Fibroblast of peridontal ligament (primary cell): ENCODE results near the gene TRIML1.
"Not testable (repeated sequence)": the region's sequence is repeated elsewhere in the genome, so short reads cannot be mapped to it uniquely, and the experiment has no call there.

Experiments used
- DNase-seq: peaks from one replicate; pipeline ENCODE4 v3.0.0-alpha.2; 2010; ENCODE audit errors: extremely low read depth

Gene TRIML1

GRCh38 chr4:188147776-188148175 lies 8.5 kb downstream of the TRIML1 start:
- DNase-seq = no peak

GRCh38 chr4:188154668-188155405 lies 15.6 kb downstream of the TRIML1 start:
- DNase-seq = no peak

DNA sequence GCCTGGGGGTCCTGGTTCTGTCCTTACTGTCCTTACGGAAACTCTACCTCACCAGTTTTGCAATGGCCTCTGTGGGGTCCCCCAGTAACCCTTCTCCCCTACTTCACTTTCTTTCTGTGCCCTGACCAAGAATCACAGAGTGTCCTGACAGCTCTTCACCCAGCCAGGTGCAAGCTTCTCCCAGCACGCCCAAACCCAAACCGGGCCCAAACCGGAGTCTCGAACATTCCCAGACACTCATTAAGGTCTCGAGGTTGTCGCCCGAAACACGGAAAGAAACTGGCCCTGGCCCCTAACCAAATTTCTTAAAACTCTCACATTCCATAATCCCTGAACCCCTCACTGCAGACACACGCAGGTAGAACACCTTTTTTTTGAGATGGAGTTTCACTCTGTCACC lies 19.1 kb downstream of the TRIML1 start:
- DNase-seq = no peak

GRCh38 chr4:188159513-188160226 lies 20.4 kb downstream of the TRIML1 start:
- not testable (repeated sequence) for DNase-seq

GRCh38 chr4:188160406-188160805 lies 21.2 kb downstream of the TRIML1 start:
- no peak for DNase-seq

GRCh38 chr4:188161167-188161566 lies 21.9 kb downstream of the TRIML1 start:
- DNase-seq = no peak

DNA sequence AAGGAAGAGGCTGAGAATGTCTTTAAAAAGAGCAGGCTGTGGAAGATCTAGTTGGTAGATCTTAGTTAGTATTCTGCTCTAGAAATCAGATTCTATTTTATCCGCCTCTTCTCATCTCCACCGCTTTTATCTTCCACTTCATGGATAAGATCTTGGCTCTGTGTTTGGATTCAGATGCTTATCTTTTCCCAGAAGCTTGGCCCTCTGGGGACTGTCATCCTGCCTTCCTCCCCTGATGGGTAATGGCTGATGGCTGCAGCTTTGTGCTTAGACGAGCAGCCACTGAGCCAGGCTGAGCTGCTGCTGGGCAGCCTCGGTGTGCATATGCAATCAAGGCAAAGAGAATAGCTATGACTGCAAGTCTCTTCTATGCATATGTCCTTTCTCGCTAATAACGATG lies 23.5 kb downstream of the TRIML1 start:
- DNase-seq = no peak

DNA sequence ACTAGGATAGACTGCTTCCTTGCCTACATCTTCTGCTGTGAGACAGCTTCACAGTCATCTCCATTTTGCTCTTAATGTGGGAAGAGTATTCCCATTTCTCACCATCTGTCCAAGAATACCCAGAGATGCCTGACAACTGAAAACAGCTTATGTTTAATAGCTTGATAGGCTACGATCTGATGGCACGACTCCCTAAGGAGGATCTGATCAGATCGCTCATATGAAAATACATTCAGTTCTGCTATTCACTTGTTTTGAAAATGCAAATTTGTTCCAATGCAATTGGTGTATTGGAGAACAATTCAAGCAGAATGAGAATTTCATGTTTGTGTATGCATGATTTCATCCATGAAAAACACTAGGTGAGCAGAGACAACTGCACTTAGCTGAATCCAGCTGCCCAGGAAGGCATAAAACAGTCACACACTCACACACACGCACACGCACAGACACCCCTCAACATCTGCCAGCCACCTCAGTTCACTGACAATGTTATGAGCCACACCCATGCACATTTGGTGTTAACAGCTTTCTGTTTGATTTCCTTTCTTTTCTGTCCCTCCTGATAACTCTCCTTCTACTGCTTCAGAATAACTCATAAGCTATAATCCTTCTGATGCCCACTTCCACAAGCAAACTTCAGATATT lies 29.6 kb downstream of the TRIML1 start:
- DNase-seq = peak; percentile 33

DNA sequence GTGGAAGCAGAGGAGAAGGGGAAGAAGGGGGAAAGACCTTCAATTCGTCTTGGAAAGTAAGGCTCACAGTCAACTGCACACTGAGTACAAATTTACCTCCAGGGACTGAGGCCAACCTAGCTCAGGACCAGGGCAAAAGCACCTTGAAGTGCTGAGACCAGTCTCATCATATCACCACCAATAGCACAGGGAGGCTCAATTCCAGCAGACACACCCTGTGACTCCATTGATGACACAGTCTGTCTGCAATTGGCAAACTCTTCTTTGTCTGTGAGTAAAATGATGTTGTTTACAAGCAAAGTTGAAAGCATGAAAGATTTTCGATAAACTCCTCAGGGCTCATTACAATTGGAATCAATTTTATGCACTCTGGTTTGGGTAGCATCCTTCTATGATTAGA lies 32.3 kb downstream of the TRIML1 start:
- peak; percentile 27 for DNase-seq

DNA sequence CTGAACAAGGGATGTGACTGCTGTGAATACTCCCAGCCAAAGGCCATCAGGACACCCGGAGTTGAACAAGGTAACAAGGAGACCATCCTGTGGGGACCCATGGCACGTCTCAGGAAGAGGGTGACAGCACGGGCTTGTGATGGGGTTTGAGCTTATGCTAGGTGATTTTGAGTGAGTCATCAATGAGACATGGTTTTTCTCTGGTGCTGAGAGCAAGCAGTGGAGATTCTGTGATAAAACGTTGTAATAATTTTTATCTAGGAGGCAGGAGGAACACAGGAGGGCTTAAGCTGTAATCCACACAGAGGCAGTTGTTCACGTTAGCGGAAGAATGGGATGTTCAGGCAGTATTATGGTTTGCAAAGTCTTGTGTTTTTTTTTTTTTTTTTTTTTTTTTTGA lies 36.0 kb downstream of the TRIML1 start:
- DNase-seq = no peak

DNA sequence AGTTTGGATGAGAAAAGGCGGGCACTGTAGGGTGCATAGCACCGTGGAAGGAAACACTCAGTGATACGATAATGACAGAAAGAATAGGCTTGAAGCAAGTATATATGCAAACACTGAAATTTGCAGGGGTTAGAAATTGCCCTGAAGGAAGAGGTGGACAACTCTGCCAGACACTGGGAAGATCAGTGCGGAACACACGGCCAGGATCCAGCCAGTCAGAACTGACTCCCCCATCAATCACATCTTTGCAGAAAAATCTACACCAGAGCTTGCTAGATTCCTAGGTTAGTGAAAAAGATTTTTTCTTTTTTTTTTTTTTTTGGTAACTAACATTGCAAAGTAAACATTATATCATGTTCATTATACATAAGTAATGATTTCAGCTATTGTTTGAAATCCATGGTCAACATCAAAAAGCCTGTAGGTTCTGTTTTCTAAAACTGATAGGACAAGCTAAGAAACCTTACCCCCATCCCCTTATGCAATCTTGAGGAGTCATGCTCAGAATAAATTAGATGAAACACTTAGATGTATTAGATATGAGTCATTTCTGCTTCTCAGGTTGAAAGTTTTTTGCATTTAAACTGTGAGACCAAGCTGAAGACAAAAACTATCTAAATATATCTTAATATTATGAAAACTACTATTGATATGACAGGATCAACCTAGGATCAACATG lies 38.9 kb downstream of the TRIML1 start:
- DNase-seq = peak; percentile 66

DNA sequence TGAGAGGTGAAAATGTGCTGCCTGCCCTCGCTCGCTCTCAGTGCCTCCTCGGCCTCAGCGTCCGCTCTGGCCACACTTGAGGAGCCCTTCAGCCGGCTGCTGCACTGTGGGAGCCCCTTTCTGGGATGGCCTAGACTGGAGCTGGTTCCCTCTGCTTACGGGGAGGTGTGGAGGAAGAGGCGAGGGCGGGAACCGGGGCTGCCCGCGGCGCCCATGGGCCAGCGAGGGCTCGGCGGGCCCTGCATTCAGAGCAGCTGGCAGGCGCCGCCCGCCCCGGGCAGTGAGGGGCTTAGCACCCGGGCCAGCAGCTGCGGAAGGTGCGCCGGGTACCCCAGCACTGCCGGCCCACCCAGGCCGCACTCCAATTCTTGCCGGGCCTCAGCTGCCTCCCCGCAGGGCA lies 39.6 kb downstream of the TRIML1 start:
- DNase-seq = no peak

- DNase-seq = no peak
Measured at GRCh38 chr4:188187106-188187505, 47.9 kb downstream of the TRIML1 start.

DNA sequence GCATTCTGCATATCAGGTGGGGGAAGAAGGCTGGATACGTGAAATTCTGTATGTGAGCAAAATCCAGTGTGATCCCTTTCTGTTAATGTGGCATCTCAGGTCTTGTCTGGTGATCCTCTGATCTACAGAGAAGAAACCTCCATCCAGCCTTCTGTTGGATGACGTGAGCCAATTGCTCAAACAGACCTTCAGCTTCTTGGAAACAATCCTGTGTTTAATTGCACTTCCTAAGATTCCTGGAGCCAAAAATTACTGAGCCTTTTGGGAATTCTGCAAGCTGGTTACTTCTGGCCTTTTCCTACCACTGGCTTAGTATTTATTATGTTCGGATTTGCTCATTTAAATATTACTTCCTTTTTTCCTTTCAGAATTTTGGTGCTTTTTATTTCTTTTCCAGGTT lies 51.2 kb downstream of the TRIML1 start:
- DNase-seq = peak; percentile 95

GRCh38 chr4:188194421-188194820 lies 55.2 kb downstream of the TRIML1 start:
- DNase-seq = peak; percentile 49

DNA sequence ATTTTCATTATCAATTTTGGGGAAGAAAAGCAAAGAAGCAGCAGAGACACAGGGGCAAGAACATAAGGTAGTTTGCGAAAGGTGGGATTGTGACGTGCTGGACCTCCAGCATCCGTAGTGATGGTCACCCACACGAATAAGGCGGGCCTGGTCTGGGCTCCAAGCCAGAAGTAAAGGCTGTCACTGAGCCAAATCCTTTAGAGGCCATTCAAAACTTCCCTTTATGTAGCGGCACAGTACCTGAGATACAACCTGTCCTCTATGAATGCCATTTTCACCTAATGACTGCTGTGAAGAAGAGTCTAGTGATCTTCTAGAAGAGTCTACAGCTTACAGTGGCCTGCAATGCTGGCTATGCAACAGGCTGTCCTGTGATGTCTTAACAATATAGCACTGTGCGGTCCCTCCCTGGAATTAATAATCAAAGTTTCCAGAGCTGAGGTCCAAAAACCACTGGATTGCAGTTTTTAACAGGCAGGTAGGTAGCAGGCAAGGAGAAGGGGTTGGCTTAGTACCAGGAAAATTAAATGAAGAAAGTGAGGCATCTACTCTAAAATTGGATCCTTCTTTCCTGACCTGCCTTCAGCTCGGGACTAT lies 56.2 kb downstream of the TRIML1 start:
- no peak for DNase-seq

DNA sequence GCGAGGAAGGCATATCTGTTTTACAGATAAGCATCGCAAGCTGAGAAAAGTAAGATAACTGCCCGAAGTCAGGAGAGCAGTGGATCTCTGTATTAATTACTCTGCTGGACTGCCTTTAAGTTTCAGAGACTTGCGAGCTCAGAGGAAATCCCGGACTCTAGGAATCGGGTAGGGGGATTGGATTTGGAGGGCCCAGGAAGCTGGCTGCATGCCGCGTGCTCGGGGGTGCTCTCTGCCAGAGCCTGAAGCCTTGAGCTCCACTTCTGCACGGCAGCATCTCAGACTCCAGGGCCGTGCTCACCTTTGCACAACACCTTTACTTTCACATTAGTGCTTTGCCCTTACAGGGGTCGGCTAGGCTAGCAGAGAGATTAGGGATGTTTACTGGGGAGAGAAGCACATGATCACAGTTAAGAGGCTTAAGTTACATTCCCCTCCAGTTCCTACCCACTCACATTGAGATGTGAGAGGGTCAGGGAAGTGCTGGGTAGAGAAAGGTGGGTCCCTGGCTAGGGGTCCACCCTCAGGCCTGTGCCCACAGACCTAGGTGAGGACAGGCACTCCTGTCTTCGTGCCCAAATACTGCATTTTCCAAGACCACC lies 57.0 kb downstream of the TRIML1 start:
- DNase-seq = no peak
